Medulla oblongata (tissue), 1 donor: ENCODE results near the gene HOXB8.
A peak's percentile ranks its signal among the peaks of the same experiment; 100 is the strongest.

Experiments
- DNase-seq: peaks from one replicate; pipeline ENCODE4 v3.0.0-alpha.2; 2015; ENCODE audit errors: extremely low spot score

Gene HOXB8

DNA sequence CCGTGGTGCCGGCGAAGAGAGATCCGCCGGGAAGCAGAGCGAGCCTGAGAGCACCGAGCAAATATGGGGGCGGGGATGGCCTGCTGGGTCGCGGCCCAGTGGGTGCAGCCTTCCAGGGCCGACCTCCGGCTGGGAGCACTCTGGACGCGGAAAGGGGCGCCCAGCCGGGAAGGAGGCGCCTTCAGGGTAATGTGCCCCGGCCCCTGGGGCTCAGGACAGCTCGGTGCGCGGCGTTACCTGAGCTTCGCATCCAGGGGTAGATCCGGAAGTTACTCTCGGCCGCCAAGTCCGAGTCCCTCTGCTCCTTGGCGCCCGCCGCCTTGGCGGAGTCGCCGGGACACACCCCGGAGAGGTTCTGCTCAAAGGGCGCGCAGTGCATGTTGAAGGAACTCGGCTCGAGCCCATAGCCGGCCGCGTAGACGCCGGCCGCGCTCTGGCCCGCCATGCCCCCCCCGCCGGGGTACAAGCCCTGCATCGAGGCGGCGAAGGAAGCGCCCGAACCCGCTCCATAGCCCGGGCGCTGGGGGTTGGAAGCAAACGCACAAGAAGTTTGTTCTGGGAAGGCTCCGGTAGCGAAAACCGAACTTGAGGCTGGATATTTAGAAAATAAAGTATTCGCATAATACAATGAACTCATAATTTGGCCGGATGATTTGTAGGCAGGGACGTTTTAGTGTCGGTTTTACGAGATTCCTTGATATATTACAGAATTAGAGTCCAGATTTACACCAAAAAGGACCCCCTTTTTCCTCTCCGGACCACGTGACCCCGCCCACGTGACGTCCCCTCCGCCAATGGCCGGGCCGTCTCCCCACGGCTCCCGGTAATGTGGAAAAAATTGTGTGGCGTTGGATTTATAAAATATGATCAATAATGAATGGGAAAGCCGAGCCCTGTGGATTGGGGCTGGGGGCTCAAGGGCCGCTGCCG lies 4.5 kb downstream of the HOXB8 start, which contains the start of gene HOXB7:
TSS of gene HOXB7 (minus strand) at position 736 of the 930 bp plus-strand sequence. CDS start at position 637, 99 bp downstream.
- peak; percentile 80 for DNase-seq

DNA sequence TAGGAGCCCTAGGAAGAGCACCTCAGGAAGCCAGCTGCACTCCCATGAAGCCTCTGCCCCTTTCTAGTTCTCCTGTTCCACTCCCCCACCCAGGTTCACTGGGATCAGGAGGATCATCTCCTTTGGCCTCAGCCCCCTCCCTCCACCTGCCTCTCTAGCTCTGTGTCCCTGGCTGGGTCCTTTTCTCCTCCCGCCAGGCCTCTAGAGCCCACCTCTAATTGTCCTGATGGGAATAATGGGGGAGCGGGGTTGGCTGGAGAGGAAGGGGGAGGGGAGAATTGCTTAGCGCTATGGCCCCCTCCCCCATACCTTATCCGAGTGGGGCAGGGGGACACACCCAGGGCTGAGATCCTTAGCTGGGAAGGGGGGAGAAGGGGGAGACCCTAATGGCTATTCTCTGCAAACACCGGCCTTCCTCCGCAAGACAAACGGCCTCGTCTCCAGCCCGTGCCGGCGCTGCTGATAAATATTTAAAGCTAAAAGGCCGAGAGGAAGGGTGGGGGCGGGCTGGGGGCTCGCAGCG lies 5.3 kb downstream of the HOXB8 start:
- no peak for DNase-seq

DNA sequence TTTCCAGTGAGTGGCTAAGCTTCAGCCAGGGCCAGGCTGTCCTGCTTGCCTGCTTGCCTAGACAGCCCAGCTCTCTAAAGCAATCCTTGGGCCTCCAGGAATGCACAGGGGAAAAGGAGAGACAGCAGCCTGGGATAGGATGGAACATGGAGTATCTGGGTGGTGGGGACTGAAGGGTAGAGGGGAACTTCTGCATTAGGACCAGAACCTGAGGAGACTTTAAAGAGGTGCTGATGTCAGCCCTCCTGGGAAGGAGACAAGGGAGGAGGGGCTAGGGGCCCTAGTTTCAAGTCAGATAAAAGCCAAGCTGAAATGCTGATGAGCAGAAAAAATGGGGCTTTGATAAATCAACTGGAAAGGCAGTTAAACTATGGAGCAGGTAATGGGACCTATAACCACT lies 6.1 kb downstream of the HOXB8 start:
- no peak for DNase-seq

DNA sequence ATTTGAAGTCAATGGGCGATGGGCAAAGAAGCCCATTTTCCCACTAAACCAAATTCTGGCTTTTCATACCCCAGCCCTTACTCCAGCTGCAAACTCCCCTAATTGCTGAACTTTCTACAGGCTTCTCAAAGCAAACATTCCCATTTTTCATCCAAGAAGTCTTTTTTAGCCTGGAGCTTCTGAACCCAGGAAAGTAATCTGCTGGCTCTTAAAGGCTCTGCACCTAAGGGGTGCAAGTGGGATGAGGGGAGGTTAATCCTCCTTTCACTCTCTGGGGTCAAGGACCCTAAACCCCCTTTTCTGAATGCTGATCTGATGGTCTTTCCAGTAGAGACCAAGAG lies 6.6 kb downstream of the HOXB8 start:
- no peak for DNase-seq

- no peak for DNase-seq
These were observed 8.0 kb downstream of the HOXB8 start for GRCh38 chr17:48606892-48607614.

DNA sequence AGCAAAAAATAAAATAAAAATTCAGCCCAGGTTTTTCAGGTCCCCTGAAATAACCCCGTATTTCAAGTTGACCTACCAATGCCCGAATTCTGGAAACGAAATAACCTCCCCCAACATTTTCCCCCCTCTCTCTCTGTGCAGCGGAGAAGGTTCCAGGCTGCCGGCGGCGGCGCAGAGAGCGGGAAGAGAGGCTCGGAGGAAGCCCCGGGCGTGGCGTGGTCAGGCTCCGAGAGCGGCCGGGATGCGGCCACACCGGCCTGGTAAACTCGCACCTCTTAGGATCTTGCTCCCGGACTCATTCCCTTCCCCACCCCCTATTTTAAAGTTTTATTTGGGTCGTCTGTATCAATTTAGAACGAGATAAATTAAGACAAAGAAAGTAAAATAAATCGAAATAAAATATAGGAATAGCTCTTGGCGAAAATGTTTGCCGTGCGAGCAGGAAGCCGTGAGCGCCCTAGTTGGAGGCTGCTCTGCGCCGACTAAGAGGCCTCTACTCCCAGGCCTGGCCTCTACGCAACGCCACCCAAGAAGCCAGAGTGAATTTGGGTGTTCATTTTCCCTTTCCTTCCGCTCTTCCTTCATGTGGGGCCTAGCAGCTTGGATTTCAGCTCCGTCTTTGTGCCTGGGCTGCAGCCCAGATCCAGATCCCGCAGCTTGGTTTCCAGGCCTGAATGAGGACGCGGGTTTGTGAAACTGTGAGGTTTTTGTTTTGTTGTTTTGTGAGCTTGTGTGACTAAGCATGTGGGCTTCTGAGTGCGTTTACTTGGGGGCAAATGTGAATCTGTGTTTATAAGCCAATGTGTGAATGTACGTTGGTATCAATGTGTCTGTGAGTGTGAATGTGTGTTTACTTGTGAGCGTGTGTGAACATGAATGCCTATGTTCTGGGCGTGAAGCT lies 8.9 kb downstream of the HOXB8 start:
- no peak for DNase-seq

DNA sequence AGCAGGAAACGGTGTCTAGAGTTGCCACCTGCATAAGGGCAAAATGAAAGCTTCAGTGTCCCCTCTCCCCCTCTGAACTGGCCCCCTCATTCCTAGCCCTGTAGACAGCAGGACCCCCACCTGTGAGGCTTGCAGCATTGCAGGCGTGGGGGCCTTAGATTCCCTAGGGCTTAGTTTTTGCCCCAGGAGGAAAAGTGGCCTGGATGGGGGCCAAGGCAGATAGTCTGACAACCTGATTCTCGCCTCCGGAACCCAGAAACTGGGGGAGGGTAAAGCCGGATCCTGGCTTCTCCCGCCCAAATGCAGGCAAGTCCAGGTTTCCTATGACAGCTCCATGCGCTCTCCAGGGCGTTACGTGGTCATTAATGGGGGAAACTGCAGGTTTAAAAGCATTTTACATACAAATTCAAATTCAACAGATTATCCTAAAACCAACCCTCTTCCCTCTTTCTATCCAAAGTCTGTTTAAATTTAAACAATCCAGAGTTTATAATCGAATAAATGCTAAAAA lies 9.6 kb downstream of the HOXB8 start:
- DNase-seq, result no peak

- DNase-seq, result no peak
These were observed 10.2 kb downstream of the HOXB8 start, which contains the start of gene HOXB6 for GRCh38 chr17:48604770-48605329. TSS of gene HOXB6 (minus strand) at chr17:48604986. CDS start at chr17:48598150, 6,836 bp downstream.

- DNase-seq, result no peak
These were observed 10.9 kb downstream of the HOXB8 start for GRCh38 chr17:48603959-48604769.

GRCh38 chr17:48601539-48602425 lies 13.3 kb downstream of the HOXB8 start:
- no peak for DNase-seq

DNA sequence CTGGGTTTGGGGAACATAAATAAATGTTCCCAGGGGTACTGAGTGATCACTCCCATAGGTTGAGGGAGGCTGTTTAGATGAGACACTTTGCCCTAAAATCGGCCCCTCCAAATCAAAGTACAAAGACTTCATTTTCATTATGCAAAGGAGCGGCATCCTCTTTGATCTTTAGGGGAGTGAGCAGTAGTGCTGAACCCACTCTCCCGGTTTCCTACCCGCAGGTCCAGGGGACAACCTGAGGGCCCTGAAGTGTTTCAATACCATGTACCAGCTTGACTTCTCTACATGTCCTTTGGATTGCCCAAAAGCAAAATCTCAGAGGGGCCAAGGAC lies 13.9 kb downstream of the HOXB8 start:
- no peak for DNase-seq

GRCh38 chr17:48600244-48601098 lies 14.6 kb downstream of the HOXB8 start:
- DNase-seq, result no peak

DNA sequence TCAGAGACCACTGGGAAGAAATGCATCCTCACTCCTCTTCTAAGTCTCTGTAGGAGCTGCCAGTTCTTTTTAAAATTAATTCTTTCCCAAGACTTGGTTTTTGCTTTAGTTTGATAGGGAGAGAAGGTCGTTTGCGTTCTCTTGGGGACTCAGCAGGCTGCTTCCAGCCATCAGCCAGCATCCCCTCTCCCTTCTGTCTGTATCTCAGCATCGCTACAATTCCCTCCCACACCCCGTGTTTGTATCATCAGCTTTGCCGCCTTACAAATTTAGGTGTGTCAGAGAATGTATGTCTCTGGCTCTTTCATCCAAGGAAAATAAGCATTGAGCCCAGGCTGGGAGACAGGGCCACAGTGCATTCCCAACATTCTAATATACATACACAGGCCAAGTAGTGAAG lies 15.7 kb downstream of the HOXB8 start:
- no peak for DNase-seq

- DNase-seq, result no peak
These were observed 16.4 kb downstream of the HOXB8 start for GRCh38 chr17:48598736-48599135.

DNA sequence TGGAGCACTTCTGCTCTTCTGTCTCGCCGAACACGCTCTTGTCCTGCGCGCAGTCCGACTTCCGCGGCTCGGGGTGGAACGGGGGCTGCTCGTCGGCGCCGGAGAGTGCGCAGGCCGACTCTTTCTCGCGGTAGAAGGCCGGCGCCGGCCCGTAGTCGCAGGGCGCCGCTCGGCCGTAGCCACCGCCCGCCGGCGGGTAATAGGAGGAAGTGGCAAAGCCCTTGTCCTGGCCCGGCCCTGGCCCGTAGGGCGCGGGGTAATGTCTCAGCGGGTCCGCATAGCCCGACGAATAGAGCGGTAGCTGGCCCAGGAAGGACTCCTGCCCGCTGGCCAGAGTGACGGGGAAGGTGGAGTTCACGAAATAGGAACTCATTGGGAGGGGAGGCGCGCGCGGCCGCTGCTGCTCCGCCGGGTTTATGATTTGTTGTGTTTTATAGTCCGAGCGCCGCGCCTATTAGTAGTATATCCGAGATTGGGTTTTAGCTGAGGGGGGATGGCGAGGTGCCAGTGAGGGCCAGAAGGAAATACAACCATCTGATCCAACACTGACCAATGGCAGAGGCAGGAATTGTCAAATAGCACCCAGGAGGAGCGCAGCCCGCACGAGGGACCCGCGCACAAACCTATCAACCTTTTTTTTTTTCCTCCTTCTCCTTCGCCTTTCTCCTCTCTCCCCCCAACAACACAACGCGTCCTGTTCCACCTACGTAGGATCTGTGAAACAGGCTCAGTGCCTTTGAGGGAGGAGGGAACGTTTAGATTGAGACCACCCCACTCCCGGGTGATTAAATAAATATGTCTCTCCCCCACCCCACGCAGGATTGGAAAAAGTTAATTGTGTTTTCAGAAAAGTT lies 17.1 kb downstream of the HOXB8 start:
- peak; percentile 73 for DNase-seq

- DNase-seq, result no peak
These were observed 17.6 kb downstream of the HOXB8 start for GRCh38 chr17:48597528-48597777.

GRCh38 chr17:48596735-48597527 lies 18.2 kb downstream of the HOXB8 start:
- DNase-seq, result no peak
